Tibial artery (tissue), 4 donors: Measurements from ENCODE around the gene ZFP1.
"Not testable (repeated sequence)": the region's sequence is repeated elsewhere in the genome, so short reads cannot be mapped to it uniquely, and the experiment has no call there.

Experiments used
- DNase-seq, 2 donors: peaks; one replicate each; pipeline ENCODE4 v3.0.0-alpha.2; 2019
- H3K27ac ChIP-seq, 2 donors: fragments of 200-600 bp; sonication (generic) in 1 of 2; 1 replicate in 1 of 2; 2 replicates in 1 of 2; pipeline ENCODE4 v1.5.1; 2018 to 2019; ENCODE audit warnings: mild to moderate bottlenecking in 1 of 2
- H3K27me3 ChIP-seq, 2 donors: fragments of 200-600 bp; sonication (generic) in 1 of 2; one replicate each; pipeline versions ENCODE4 v1.5.1 to v1.6.0; 2016 to 2019
- H3K36me3 ChIP-seq, 3 donors: fragments of 200-600 bp; sonication (generic) in 2 of 3; one replicate each; pipeline ENCODE4 v1.5.1; 2016 to 2019; ENCODE audit warnings: mild to moderate bottlenecking in 2 of 3
- H3K4me1 ChIP-seq, 4 donors: fragments of 200-600 bp; sonication (generic) in 2 of 4; 1 replicate in 3 of 4; 2 replicates in 1 of 4; pipeline ENCODE4 v1.5.1; 2016 to 2019
- H3K4me3 ChIP-seq, 2 donors: fragments of 200-600 bp; sonication (generic) in 1 of 2; 1 replicate in 1 of 2; 2 replicates in 1 of 2; pipeline ENCODE4 v1.5.1; 2018 to 2019; ENCODE audit warnings: mild to moderate bottlenecking in 2 of 2
- H3K9me3 ChIP-seq, 3 donors: fragments of 200-600 bp; sonication (generic) in 1 of 3; one replicate each; pipeline ENCODE4 v1.5.1; 2016 to 2019
- intact Hi-C: fragments of 100-400 bp; cut with DNase I; formaldehyde crosslinking; loops from one replicate; pipeline ENCODE4 v1.15.0; 2023; ENCODE audit warnings: low total_unique reads
- TF ChIP-seq, protein P1 (sequence below), 2 experiments: fragments of 200-600 bp in 1 of 2; fragments of 450-650 bp in 1 of 2; IDR thresholded peaks; one replicate each; pipeline ENCODE4 v1.5.1; 2017 to 2019; ENCODE audit warnings: antibody characterized with exemption in 2 of 2, mild to moderate bottlenecking in 1 of 2, moderate library complexity in 1 of 2

ZFP1 gene

DNA sequence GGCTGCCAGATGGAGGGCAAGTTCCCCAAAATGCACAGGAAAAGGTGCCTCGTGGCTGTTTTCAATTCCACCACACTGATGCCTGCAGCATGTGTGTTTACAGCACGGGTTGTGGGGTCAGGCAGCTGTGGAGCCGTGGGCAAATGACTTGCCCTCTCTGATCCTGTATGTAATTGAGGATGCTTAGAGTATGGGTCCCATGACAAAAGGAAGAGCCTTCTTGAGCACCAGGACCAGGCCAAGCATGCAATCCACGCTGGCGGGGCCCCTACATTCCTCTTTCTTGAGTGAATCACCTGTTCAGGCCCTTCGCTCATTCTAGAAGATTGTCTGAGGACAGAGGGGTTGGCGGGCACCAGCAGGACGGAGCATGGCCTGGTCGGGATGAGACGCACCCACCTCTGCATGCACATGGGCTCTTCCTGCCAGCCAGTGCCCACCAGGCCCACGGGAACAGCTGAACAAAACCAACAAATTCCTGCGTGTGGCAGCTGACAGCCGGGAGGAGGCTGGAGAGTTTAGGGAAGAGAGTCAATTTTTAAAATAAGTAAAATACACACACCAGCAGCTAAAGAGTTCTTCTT is 60.0 kb downstream of the ZFP1 start:
- no peaks in the 10 kb centered on the region for H3K27me3 ChIP-seq
- H3K9me3 ChIP-seq = no peaks in the 10 kb centered on the region
- DNase-seq = no peak
- TF ChIP-seq, protein P1, sequence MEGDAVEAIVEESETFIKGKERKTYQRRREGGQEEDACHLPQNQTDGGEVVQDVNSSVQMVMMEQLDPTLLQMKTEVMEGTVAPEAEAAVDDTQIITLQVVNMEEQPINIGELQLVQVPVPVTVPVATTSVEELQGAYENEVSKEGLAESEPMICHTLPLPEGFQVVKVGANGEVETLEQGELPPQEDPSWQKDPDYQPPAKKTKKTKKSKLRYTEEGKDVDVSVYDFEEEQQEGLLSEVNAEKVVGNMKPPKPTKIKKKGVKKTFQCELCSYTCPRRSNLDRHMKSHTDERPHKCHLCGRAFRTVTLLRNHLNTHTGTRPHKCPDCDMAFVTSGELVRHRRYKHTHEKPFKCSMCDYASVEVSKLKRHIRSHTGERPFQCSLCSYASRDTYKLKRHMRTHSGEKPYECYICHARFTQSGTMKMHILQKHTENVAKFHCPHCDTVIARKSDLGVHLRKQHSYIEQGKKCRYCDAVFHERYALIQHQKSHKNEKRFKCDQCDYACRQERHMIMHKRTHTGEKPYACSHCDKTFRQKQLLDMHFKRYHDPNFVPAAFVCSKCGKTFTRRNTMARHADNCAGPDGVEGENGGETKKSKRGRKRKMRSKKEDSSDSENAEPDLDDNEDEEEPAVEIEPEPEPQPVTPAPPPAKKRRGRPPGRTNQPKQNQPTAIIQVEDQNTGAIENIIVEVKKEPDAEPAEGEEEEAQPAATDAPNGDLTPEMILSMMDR (IDR thresholded peaks at IDR 0.05) = no peak
- no peaks in the 10 kb centered on the region for H3K36me3 ChIP-seq
- no peak overlapping the region for H3K27ac ChIP-seq
- intact Hi-C loops = no loop called here
- H3K4me1 ChIP-seq = no peaks in the 10 kb centered on the region
- H3K4me3 ChIP-seq = no peak overlapping the region

DNA sequence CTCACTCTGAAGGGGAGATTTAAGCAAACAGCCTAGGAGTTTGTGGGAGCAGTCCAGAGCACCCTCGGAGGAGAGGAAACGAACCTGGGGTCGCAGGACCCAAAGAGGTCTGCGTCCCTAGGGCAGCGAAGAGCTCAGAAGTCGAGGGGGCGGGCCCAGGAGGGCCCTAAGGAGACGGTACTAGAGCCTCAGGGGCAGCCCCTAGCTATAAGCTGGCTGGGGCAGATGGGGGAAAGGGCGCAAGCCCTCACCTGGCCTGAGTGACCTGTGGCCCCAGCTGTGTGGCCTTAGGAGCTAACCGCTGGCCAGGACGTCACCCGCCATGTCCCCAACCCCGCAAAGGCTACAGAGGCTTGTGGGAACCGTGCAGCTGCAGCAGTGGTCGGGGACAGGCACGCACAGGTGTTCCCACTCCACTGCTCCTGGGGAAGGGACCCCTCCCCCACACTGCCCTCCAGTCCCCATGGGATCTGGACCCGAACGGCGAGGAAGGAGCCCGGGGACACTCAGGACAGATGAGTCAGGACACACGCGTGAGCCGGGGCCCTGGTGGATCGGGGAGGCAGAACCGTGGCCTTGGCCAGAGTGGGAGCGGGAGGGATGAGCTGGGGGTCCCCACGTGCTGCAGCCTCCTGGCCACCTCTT is 60.7 kb downstream of the ZFP1 start:
- no peak for DNase-seq
- Histone ChIP-seq H3K9me3 (no peaks in the 10 kb centered on the region), H3K4me3 (no peak overlapping the region), H3K4me1 (no peaks in the 10 kb centered on the region), H3K27ac (no peak overlapping the region), H3K36me3 (no peaks in the 10 kb centered on the region), H3K27me3 (no peaks in the 10 kb centered on the region)
- intact Hi-C loops = no loop called here
- TF ChIP-seq, protein P1 (IDR thresholded peaks at IDR 0.05) = no peak

DNA sequence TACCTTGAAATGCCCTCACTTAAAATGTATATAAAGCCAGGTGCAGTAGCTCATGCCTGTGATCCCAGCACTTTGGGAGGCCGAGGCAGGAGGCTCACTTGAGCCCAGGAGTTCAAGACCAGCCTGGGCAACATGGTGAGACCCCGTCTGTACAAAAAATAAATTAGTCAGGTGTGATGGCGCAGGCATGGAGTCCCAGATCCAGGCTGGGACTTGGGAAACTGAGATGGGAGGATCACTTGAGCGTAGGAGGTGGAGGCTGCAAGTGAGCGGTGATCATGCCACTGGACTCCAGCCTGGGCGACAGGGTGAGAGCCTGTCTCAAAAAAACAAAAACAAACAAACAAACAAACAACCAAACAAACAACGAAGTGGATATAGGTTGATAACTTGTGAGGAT is 61.2 kb downstream of the ZFP1 start:
- intact Hi-C loops, H3K27me3 ChIP-seq, H3K4me3 ChIP-seq, DNase-seq, H3K27ac ChIP-seq, H3K4me1 ChIP-seq, H3K36me3 ChIP-seq, H3K9me3 ChIP-seq: not testable (repeated sequence)

DNA sequence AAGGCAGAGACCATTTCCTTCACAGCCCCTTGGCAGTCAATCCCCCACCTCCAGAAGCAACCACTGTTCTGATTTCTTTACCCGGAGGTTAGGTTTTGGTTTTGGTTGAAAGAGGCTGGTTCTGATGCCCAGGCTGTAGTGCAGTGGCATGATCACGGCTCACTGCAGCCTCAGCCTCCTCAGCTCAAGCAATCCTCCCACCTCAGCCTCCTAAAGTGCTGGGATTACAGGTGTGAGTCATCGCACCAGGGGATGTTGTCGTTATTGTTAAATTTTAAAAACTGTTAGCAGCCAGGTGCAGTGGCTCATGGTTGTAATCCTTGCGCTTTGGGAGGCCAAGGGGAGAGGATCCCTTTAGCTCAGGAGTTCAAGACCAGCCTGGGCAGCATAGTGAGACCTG is 61.6 kb downstream of the ZFP1 start:
- no peaks in the 10 kb centered on the region for H3K27me3 ChIP-seq
- H3K4me3 ChIP-seq = no peak overlapping the region
- no peaks in the 10 kb centered on the region for H3K4me1 ChIP-seq
- H3K36me3 ChIP-seq = no peaks in the 10 kb centered on the region
- DNase-seq = no peak
- no peak overlapping the region for H3K27ac ChIP-seq
- TF ChIP-seq, protein P1 (IDR thresholded peaks at IDR 0.05) = no peak
- H3K9me3 ChIP-seq = no peaks in the 10 kb centered on the region
- intact Hi-C loops = no loop called here

DNA sequence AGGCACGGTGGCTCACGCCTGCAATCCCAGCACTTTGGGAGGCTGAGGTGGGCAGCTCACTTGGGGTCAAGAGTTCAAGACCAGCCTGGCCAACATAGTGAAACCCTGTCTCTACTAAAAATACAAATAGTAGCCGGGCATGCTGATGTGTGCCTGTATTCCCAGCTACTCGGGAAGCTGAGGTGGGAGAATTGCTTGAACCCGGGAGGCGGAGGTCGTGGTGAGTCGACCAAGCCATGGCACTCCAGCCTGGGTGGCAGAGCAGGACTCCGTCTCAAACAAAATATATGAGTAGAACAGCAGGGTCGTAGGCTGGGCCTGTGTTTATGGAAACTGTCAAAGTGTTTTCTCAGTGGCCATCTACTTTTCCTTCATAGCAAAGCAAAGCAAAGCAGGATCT is 63.0 kb downstream of the ZFP1 start:
- DNase-seq, H3K4me3 ChIP-seq, H3K4me1 ChIP-seq, intact Hi-C loops, H3K36me3 ChIP-seq, H3K27me3 ChIP-seq, H3K9me3 ChIP-seq, H3K27ac ChIP-seq: not testable (repeated sequence)

DNA sequence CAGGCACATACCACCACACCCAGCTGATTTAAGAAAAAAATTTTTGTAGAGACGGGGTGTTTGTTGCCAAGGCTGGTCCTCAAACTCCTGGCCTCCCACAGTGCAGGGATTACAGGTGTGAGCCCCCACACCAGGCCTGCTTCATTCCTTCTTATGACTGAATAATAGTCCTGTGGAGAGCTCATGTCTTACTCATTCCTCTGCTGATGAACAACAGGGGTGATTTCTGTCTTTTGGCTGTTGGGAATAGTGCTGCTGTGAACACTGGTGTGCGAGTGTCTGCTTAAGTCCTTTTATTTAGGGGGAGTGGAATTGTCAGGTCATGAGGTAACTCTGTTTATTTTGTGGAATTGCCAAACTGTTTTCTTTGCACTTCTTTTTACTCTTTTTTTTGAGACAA is 67.8 kb downstream of the ZFP1 start:
- DNase-seq = no peak
- H3K4me3 ChIP-seq = no peak overlapping the region
- H3K36me3 ChIP-seq = no peaks in the 10 kb centered on the region
- H3K4me1 ChIP-seq = peaks cover 0 to 7% (median 0%) of the 10 kb centered on the region in 4 donors
- TF ChIP-seq, protein P1 (IDR thresholded peaks at IDR 0.05) = no peak
- intact Hi-C loops = no loop called here
- H3K27me3 ChIP-seq = no peaks in the 10 kb centered on the region
- no peak overlapping the region for H3K27ac ChIP-seq
- no peaks in the 10 kb centered on the region for H3K9me3 ChIP-seq
